HG03280 (cell line): Measurements from ENCODE around the gene AFDN.

Source experiments
- ATAC-seq: cut with Tn5 transposase; IDR thresholded peaks from one replicate; pipeline ENCODE4 v1.9.1; 2021; ENCODE audit warnings: mild to moderate bottlenecking, moderate library complexity; ENCODE audit not compliant: unreplicated experiment

Gene AFDN

GRCh38 chr6:168016721-168017525 lies 190.2 kb downstream of the AFDN start:
- ATAC-seq: no peak

- no peak for ATAC-seq
Observed at GRCh38 chr6:168017629-168018028, 190.9 kb downstream of the AFDN start.

- no peak for ATAC-seq
Observed at GRCh38 chr6:168018664-168019063, 192.0 kb downstream of the AFDN start.

GRCh38 chr6:168020242-168020641 lies 193.5 kb downstream of the AFDN start:
- ATAC-seq: no peak

GRCh38 chr6:168021581-168021980 lies 194.9 kb downstream of the AFDN start:
- ATAC-seq: no peak
